Measurements from ENCODE around the gene CMSS1. TPM values are rescaled to one million over a fixed set of nuclear protein-coding genes. Genes with fewer than 3 reads are reported as not detected.

Gene CMSS1
- total RNA-seq, 1 experiment from 2014 or later = 64.1 TPM

GRCh38 chr3:100075196-100075595 is 257.5 kb downstream of the CMSS1 start:
- Histone ChIP-seq H4K20me1 (ENCODE audit: insufficient read depth) (no peaks in the 10 kb centered on the region), H3K9ac (ENCODE audit: low read length) (no peak overlapping the region), H3K27me3 (ENCODE audit: insufficient read depth, low read length) (no peaks in the 10 kb centered on the region), H3K4me3 (replicated peaks in 1 of 2; ENCODE audit: low read depth in 1 of 2, low read length in 2 of 2) (no peak overlapping the region), H3K79me2 (ENCODE audit: insufficient read depth, low read length) (no peaks in the 10 kb centered on the region), H3K4me1 (ENCODE audit: control insufficient read depth in 1 of 2, insufficient read depth in 2 of 2, low read length in 2 of 2) (no peaks in the 10 kb centered on the region), H2AFZ (ENCODE audit: low read depth, low read length, poor library complexity, severe bottlenecking) (no peak overlapping the region), H3K9me3 (ENCODE audit: control insufficient read depth in 1 of 2, insufficient read depth in 1 of 2, low read depth in 1 of 2, low read length in 2 of 2) (no peaks in the 10 kb centered on the region), H3K36me3 (ENCODE audit: control insufficient read depth in 1 of 2, insufficient read depth in 2 of 2, low read length in 2 of 2) (no peaks in the 10 kb centered on the region), H3K27ac (ENCODE audit: low read depth, low read length) (no peak overlapping the region), H3K9me2 (ENCODE audit: insufficient read depth) (no peaks in the 10 kb centered on the region), H3K4me2 (ENCODE audit: low read length) (no peak overlapping the region)
- CTCF ChIA-PET = interaction anchor here (1.4 kb wide), 1 partner anchor 179 kb away, joined by 5 read pairs; no protein-coding TSS in a partner anchor
- BruUV-seq (replicated peaks) = no TSS peak
- DNase-seq (ENCODE audit: low read depth, low spot score) = no peak
- RAD21 ChIA-PET (ENCODE audit: low non-redundant PET in 1 of 2, low total read pairs in 2 of 2, uncharacterized antibody in 2 of 2, unreplicated experiment in 2 of 2) = interaction anchor here in 1 of 2 experiments (0.7 kb wide), 1 partner anchor 1120 kb away, joined by 3 read pairs; no protein-coding TSS in a partner anchor
- POLR2A ChIA-PET = no interaction called here
- TF ChIP-seq ZBTB33 (IDR thresholded peaks at IDR 0.05; ENCODE audit: extremely low read depth, insufficient replicate concordance, low read length) (no peak), RAD21 (IDR thresholded peaks at IDR 0.05; ENCODE audit: low read depth) (no peak)
- intact Hi-C loops (cut with micrococcal nuclease) = no loop called here
- ATAC-seq = no peak

- no peak for TF ChIP-seq POLR2A (IDR thresholded peaks at IDR 0.05; ENCODE audit: borderline replicate concordance, extremely low read depth, insufficient read depth, insufficient read length)
- TF ChIP-seq POLR2AphosphoS5 (IDR thresholded peaks at IDR 0.05; ENCODE audit: low read depth, low read length) = no peak
- TF ChIP-seq EZH2phosphoT487 (IDR thresholded peaks at IDR 0.05; ENCODE audit: borderline replicate concordance) = no peak
- TF ChIP-seq YY1 (IDR thresholded peaks at IDR 0.05; ENCODE audit: extremely low read depth, insufficient replicate concordance, low read depth, low read length) = no peak
- no peak for TF ChIP-seq ELF1 (IDR thresholded peaks at IDR 0.05; ENCODE audit: borderline replicate concordance, low read depth)
- no TSS peak for BruUV-seq (replicated peaks)
Observed at GRCh38 chr3:100075851-100076730, 258.4 kb downstream of the CMSS1 start.

More at GRCh38 chr3:100075851-100076730, 258.4 kb downstream of the CMSS1 start:
- H3K4me1 ChIP-seq (ENCODE audit: control insufficient read depth in 1 of 2, insufficient read depth in 2 of 2, low read length in 2 of 2) = no peaks in the 10 kb centered on the region
- H3K9ac ChIP-seq (ENCODE audit: low read length) = no peak overlapping the region
- no peak overlapping the region for H3K4me3 ChIP-seq (replicated peaks in 1 of 2; ENCODE audit: low read depth in 1 of 2, low read length in 2 of 2)
- no peaks in the 10 kb centered on the region for H3K36me3 ChIP-seq (ENCODE audit: control insufficient read depth in 1 of 2, insufficient read depth in 2 of 2, low read length in 2 of 2)
- H2AFZ ChIP-seq (ENCODE audit: low read depth, low read length, poor library complexity, severe bottlenecking) = no peak overlapping the region
- ChIA-PET RAD21 (ENCODE audit: low non-redundant PET in 1 of 2, low total read pairs in 2 of 2, uncharacterized antibody in 2 of 2, unreplicated experiment in 2 of 2) (no interaction called here), CTCF (interaction anchor here (1.4 kb wide), 1 partner anchor 178 kb away, joined by 5 read pairs; no protein-coding TSS in a partner anchor), POLR2A (no interaction called here)
- ATAC-seq = no peak
- no peaks in the 10 kb centered on the region for H3K9me3 ChIP-seq (ENCODE audit: control insufficient read depth in 1 of 2, insufficient read depth in 1 of 2, low read depth in 1 of 2, low read length in 2 of 2)
- H3K9me2 ChIP-seq (ENCODE audit: insufficient read depth) = no peaks in the 10 kb centered on the region
- no peaks in the 10 kb centered on the region for H4K20me1 ChIP-seq (ENCODE audit: insufficient read depth)
- DNase-seq (ENCODE audit: low read depth, low spot score) = no peak
- no peaks in the 10 kb centered on the region for H3K27me3 ChIP-seq (ENCODE audit: insufficient read depth, low read length)
- no peak overlapping the region for H3K4me2 ChIP-seq (ENCODE audit: low read length)
- H3K79me2 ChIP-seq (ENCODE audit: insufficient read depth, low read length) = no peaks in the 10 kb centered on the region
- intact Hi-C loops (cut with micrococcal nuclease) = no loop called here
- H3K27ac ChIP-seq (ENCODE audit: low read depth, low read length) = no peak overlapping the region
